A673 (cell line): ENCODE results near the gene AHSG. TPM values are rescaled to one million over a fixed set of nuclear protein-coding genes. Genes with fewer than 3 reads are reported as not detected.

Experiments used
- BruUV-seq: library from RNA; stranded (reverse); fragments of 400-500 nt; replicated peaks from 2 replicates; lab custom pipeline; 2021; lab: Mats Ljungman, UMichigan
- CTCF ChIA-PET: fragments of 300-600 bp; sonication (Branson Sonifier 250); formaldehyde crosslinking; loops from one replicate; lab custom pipeline; 2022; ENCODE audit warnings: antibody characterized with exemption; lab: Charles Lee
- POLR2A ChIA-PET: fragments of 300-600 bp; sonication (Branson Sonifier 250); formaldehyde crosslinking; loops from one replicate; lab custom pipeline; 2022; ENCODE audit warnings: antibody characterized with exemption; ENCODE audit not compliant: low non-redundant PET; lab: Charles Lee
- DNase-seq: peaks from one replicate; pipeline ENCODE4 v3.0.0-alpha.2; 2015; ENCODE audit warnings: low spot score
- H3K27ac ChIP-seq: fragments of 200-600 bp; sonication (generic); 2 replicates; pipeline ENCODE4 v1.5.1; 2016; ENCODE audit warnings: mixed run types, low read depth, mild to moderate bottlenecking, mixed read lengths, antibody characterized with exemption, low read length; ENCODE audit not compliant: poor library complexity, severe bottlenecking
- H3K27me3 ChIP-seq: fragments of 200-600 bp; sonication (generic); replicated peaks from 2 replicates; pipeline ENCODE4 v1.6.1; 2017; ENCODE audit warnings: mixed run types, low read depth, mild to moderate bottlenecking, mixed read lengths, antibody characterized with exemption, low read length; ENCODE audit not compliant: insufficient read depth, poor library complexity
- H3K36me3 ChIP-seq: fragments of 200-600 bp; sonication (generic); 2 replicates; pipeline ENCODE4 v1.6.1; 2016; ENCODE audit warnings: mixed run types, mild to moderate bottlenecking, mixed read lengths, antibody characterized with exemption, low read length; ENCODE audit not compliant: insufficient read depth, poor library complexity, severe bottlenecking
- H3K4me1 ChIP-seq: fragments of 200-600 bp; sonication (generic); 2 replicates; pipeline ENCODE4 v1.6.1; 2017; ENCODE audit warnings: mixed run types, mild to moderate bottlenecking, mixed read lengths, antibody characterized with exemption, low read length; ENCODE audit not compliant: insufficient read depth, poor library complexity, severe bottlenecking
- H3K4me3 ChIP-seq: fragments of 200-600 bp; sonication (generic); 2 replicates; pipeline ENCODE4 v1.5.1; 2016; ENCODE audit warnings: low read depth, mixed run types, mild to moderate bottlenecking, mixed read lengths, low read length; ENCODE audit not compliant: poor library complexity, severe bottlenecking
- H3K9me3 ChIP-seq: fragments of 200-600 bp; sonication (generic); 2 replicates; pipeline ENCODE4 v1.6.1; 2016; ENCODE audit warnings: mixed run types, low read depth, mild to moderate bottlenecking, mixed read lengths, antibody characterized with exemption, low read length; ENCODE audit not compliant: poor library complexity, severe bottlenecking
- EZH2 ChIP-seq: fragments of 200-600 bp; sonication (generic); IDR thresholded peaks from 2 replicates; pipeline ENCODE4 v1.6.1; 2017; ENCODE audit warnings: borderline replicate concordance, low read depth, mild to moderate bottlenecking, mixed read lengths, antibody characterized with exemption, low read length; ENCODE audit not compliant: poor library complexity, severe bottlenecking
- intact Hi-C: fragments of 100-400 bp; cut with micrococcal nuclease; formaldehyde crosslinking; loops from one replicate; pipeline ENCODE4 v1.10.0; 2022; ENCODE audit not compliant: unreplicated experiment
- total RNA-seq: library from RNA; stranded (reverse); gene quantifications from 2 replicates; pipeline ENCODE4 v1.2.3, GENCODE V29; 2021
- TF ChIP-seq, protein P1 (sequence below): fragments of 300-800, 200-600 bp; sonication (generic); conservative IDR thresholded peaks from 2 replicates; pipeline ENCODE4 v1.5.1; 2017; ENCODE audit warnings: low read depth, mild to moderate bottlenecking, antibody characterized with exemption, low read length, moderate library complexity, mixed read lengths

AHSG gene
- total RNA-seq, 1 experiment from 2014 or later, result 4.9 TPM

DNA sequence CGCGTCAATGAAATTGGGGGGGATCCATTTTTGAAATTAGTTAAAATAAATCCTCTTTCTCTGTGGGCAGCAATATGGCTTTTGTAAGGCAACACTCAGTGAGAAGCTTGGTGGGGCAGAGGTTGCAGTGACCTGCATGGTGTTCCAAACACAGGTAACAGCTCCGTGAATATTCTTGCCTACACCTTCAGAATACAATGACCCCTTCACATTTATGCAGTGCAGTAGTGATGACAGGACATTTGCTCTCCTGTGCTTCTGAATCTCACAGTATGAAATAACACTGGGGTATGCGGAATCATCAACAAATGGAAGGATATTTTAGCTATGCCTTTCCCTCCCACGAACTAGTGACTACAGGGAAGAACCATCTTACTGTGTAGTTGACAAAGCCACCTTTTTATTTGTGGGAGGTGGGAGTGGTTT, 6.9 kb downstream of the AHSG start:
- intact Hi-C loops, result loop anchor here (5.0 to 10.0 kb wide), 2 partner anchors 165 to 342 kb away; partner anchors contain the start of gene EIF4A2
- TF ChIP-seq, protein P1, sequence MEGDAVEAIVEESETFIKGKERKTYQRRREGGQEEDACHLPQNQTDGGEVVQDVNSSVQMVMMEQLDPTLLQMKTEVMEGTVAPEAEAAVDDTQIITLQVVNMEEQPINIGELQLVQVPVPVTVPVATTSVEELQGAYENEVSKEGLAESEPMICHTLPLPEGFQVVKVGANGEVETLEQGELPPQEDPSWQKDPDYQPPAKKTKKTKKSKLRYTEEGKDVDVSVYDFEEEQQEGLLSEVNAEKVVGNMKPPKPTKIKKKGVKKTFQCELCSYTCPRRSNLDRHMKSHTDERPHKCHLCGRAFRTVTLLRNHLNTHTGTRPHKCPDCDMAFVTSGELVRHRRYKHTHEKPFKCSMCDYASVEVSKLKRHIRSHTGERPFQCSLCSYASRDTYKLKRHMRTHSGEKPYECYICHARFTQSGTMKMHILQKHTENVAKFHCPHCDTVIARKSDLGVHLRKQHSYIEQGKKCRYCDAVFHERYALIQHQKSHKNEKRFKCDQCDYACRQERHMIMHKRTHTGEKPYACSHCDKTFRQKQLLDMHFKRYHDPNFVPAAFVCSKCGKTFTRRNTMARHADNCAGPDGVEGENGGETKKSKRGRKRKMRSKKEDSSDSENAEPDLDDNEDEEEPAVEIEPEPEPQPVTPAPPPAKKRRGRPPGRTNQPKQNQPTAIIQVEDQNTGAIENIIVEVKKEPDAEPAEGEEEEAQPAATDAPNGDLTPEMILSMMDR, result no peak
- no peak for TF ChIP-seq EZH2
- Histone ChIP-seq H3K27me3 (peaks cover 3% of the 10 kb centered on the region), H3K9me3 (no peaks in the 10 kb centered on the region), H3K36me3 (no peaks in the 10 kb centered on the region), H3K27ac (no peak overlapping the region), H3K4me3 (no peak overlapping the region), H3K4me1 (peaks cover 12% of the 10 kb centered on the region)
- ChIA-PET POLR2A (no interaction called here), CTCF (no interaction called here)
- no TSS peak for BruUV-seq
- DNase-seq, result no peak

GRCh38 chr3:186620213-186621092, 7.6 kb downstream of the AHSG start:
- TF ChIP-seq, protein P1, result no peak
- TF ChIP-seq EZH2, result no peak
- intact Hi-C loops, result no loop called here
- POLR2A ChIA-PET, result no interaction called here
- CTCF ChIA-PET, result no interaction called here
- Histone ChIP-seq H3K36me3 (no peaks in the 10 kb centered on the region), H3K4me3 (no peak overlapping the region), H3K9me3 (no peaks in the 10 kb centered on the region), H3K27me3 (peaks cover 3% of the 10 kb centered on the region), H3K27ac (no peak overlapping the region), H3K4me1 (peaks cover 6% of the 10 kb centered on the region)
- DNase-seq, result no peak
- no TSS peak for BruUV-seq

- CTCF ChIA-PET, result no interaction called here
- no TSS peak for BruUV-seq
- no peak for TF ChIP-seq EZH2
- TF ChIP-seq, protein P1, result no peak
- H3K36me3 ChIP-seq, result no peaks in the 10 kb centered on the region
- no peak for DNase-seq
- no peaks in the 10 kb centered on the region for H3K9me3 ChIP-seq
- intact Hi-C loops, result no loop called here
- H3K27me3 ChIP-seq, result peaks cover 3% of the 10 kb centered on the region
- H3K4me1 ChIP-seq, result no peaks in the 10 kb centered on the region
- no peak overlapping the region for H3K27ac ChIP-seq
- no peak overlapping the region for H3K4me3 ChIP-seq
- POLR2A ChIA-PET, result no interaction called here
These were observed 9.2 kb downstream of the AHSG start for GRCh38 chr3:186621894-186622650.
